ENCODE results near the gene MAT1A. TPM values are rescaled to one million over a fixed set of nuclear protein-coding genes. Genes with fewer than 3 reads are reported as not detected.

Gene MAT1A
- total and polyA plus RNA-seq, 2 of the 8 experiments (the other 6 are each of a cell fraction or from before 2014, with no cell fraction given) = 4.1 to 6.4 TPM

DNA sequence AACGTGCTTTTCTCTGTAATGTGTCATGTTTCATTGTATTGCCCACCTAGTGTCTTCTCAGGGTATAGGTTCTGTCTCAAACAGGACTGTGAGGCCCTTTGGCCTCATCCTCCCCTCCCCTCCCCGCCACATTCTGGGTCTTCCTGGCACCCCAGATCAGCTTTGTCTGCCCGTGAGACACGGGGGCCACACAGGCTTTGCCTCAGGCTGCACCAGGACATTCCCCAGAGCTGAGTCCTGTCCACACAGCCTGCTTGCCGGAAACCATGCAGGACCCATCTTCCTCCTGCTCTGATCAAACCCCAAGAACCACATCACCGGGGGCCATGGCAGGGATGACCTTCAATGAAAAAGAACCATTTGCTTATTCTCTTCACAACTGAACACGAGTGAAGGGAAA is 18.6 kb downstream of the MAT1A start:
- Histone ChIP-seq H2AK5ac (ENCODE audit: low read depth, low read length) (no peak overlapping the region), H3K14ac (ENCODE audit: insufficient read length) (no peak overlapping the region), H3K9me3 (ENCODE audit: insufficient read depth in 2 of 2, low read depth in 1 of 2, low read length in 1 of 2) (no peaks in the 10 kb centered on the region), H3K79me2 (ENCODE audit: control insufficient read depth in 1 of 2, insufficient read depth in 2 of 2, low read length in 2 of 2) (no peaks in the 10 kb centered on the region), H2BK120ac (replicated peaks; ENCODE audit: low read depth, low read length) (no peak overlapping the region), H3K4me3 (ENCODE audit: extremely low read depth in 1 of 4, insufficient read depth in 2 of 4, low read depth in 3 of 4, low read length in 4 of 4) (no peak overlapping the region), H4K20me1 (replicated peaks in 1 of 2; ENCODE audit: control insufficient read depth in 1 of 2, insufficient read depth in 2 of 2, low read length in 2 of 2) (no peaks in the 10 kb centered on the region), H2BK15ac (ENCODE audit: low read length) (no peak overlapping the region), H3K27ac (ENCODE audit: low read depth, low read length) (no peak overlapping the region), H3K23ac (ENCODE audit: insufficient read length) (no peak overlapping the region), H2BK12ac (ENCODE audit: low read depth, low read length) (no peak overlapping the region), H3K56ac (replicated peaks; ENCODE audit: insufficient read length, low read depth, low read length) (no peak overlapping the region), H3K18ac (ENCODE audit: extremely low read depth, low read length) (no peak overlapping the region), H3K36me3 (ENCODE audit: control insufficient read depth in 2 of 4, insufficient read depth in 4 of 4, low read length in 3 of 4) (no peaks in the 10 kb centered on the region), H2BK5ac (ENCODE audit: low read depth, low read length) (no peak overlapping the region), H3K4me1 (replicated peaks in 1 of 4; ENCODE audit: control insufficient read depth in 3 of 4, insufficient read depth in 4 of 4, low read length in 3 of 4) (peaks cover 0 to 8% (median 4%) of the 10 kb centered on the region in 4 experiments; a peak in 3 of 7 replicates), H4K5ac (ENCODE audit: insufficient read length, low read depth, low read length) (no peak overlapping the region), H3K9ac (replicated peaks in 1 of 4; ENCODE audit: extremely low read depth in 1 of 4, low read depth in 3 of 4, low read length in 3 of 4) (no peak overlapping the region), H3K27me3 (replicated peaks in 1 of 4; ENCODE audit: control insufficient read depth in 3 of 4, extremely low read depth in 1 of 4, insufficient read depth in 3 of 4, low read length in 3 of 4) (no peaks in the 10 kb centered on the region; a peak in 1 of 7 replicates), H3K79me1 (ENCODE audit: low read depth, low read length) (no peaks in the 10 kb centered on the region), H2BK20ac (ENCODE audit: low read length) (no peak overlapping the region), H3K4me2 (ENCODE audit: insufficient read depth in 1 of 2, low read depth in 2 of 2, low read length in 2 of 2) (no peak overlapping the region), H4K8ac (ENCODE audit: extremely low read depth, insufficient read depth, low read length) (no peak overlapping the region), H3K23me2 (ENCODE audit: low read depth, low read length) (no peaks in the 10 kb centered on the region), H4K91ac (replicated peaks; ENCODE audit: insufficient read length, low read length) (no peak overlapping the region), H3K4ac (replicated peaks; ENCODE audit: insufficient read length, low read depth, low read length) (no peak overlapping the region), H2AFZ (ENCODE audit: low read length) (no peak overlapping the region)
- DNase-seq (ENCODE audit: low read depth in 1 of 2, low spot score in 2 of 2) (no peak), FAIRE-seq (no peak)
- 87% methylated on average over 7 of the region's 7 CpGs; no CpG with 5 or more reads in 1 of the 2 experiments for WGBS, 2 experiments (ENCODE audit: extremely low coverage in 1 of 2, insufficient coverage in 1 of 2, insufficient read length in 1 of 2, insufficient replicate concordance in 2 of 2, low coverage in 1 of 2, low lambda C conversion rate in 2 of 2, missing lambda C conversion rate in 1 of 2)
- POLR2A ChIA-PET (ENCODE audit: partially characterized antibody) = no interaction called here
- CTCF ChIA-PET (ENCODE audit: partially characterized antibody) = no interaction called here
- TF ChIP-seq SP4 (IDR thresholded peaks at IDR 0.05; ENCODE audit: low read length) (no peak), KDM4A (IDR thresholded peaks at IDR 0.05; ENCODE audit: low read depth, low read length, severe bottlenecking) (no peak), JUN (IDR thresholded peaks at IDR 0.05; ENCODE audit: low read depth, low read length) (no peak), RAD21 (IDR thresholded peaks at IDR 0.05 in 1 of 2, conservative IDR thresholded peaks at IDR 0.05 in 1 of 2; ENCODE audit: low read depth in 2 of 2, low read length in 2 of 2) (no peak), HDAC6 (IDR thresholded peaks at IDR 0.05; ENCODE audit: low read depth, low read length) (no peak), POLR2AphosphoS5 (IDR thresholded peaks at IDR 0.05; ENCODE audit: low read depth, low read length) (no peak), EGR1 (IDR thresholded peaks at IDR 0.05; ENCODE audit: borderline replicate concordance, low read depth, low read length) (no peak), CHD2 (IDR thresholded peaks at IDR 0.05; ENCODE audit: low read length) (no peak), TAF7 (optimal IDR thresholded peaks at IDR 0.05; ENCODE audit: borderline replicate concordance, low read depth, low read length) (no peak), KDM1A (IDR thresholded peaks at IDR 0.05; ENCODE audit: borderline replicate concordance, low read length) (no peak), TCF12 (IDR thresholded peaks at IDR 0.05; ENCODE audit: low read depth, low read length) (no peak)
- TF ChIP-seq, protein P1, sequence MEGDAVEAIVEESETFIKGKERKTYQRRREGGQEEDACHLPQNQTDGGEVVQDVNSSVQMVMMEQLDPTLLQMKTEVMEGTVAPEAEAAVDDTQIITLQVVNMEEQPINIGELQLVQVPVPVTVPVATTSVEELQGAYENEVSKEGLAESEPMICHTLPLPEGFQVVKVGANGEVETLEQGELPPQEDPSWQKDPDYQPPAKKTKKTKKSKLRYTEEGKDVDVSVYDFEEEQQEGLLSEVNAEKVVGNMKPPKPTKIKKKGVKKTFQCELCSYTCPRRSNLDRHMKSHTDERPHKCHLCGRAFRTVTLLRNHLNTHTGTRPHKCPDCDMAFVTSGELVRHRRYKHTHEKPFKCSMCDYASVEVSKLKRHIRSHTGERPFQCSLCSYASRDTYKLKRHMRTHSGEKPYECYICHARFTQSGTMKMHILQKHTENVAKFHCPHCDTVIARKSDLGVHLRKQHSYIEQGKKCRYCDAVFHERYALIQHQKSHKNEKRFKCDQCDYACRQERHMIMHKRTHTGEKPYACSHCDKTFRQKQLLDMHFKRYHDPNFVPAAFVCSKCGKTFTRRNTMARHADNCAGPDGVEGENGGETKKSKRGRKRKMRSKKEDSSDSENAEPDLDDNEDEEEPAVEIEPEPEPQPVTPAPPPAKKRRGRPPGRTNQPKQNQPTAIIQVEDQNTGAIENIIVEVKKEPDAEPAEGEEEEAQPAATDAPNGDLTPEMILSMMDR (IDR thresholded peaks at IDR 0.05; ENCODE audit: control extremely low read depth in 1 of 3, insufficient read depth in 1 of 3, low read depth in 1 of 3, low read length in 3 of 3) = no peak
